ENCODE results near the gene TXN2. TPM values are rescaled to one million over a fixed set of nuclear protein-coding genes. Genes with fewer than 3 reads are reported as not detected.
"Not testable (repeated sequence)": the region's sequence is repeated elsewhere in the genome, so short reads cannot be mapped to it uniquely, and the experiment has no call there.

Gene TXN2
- total and polyA plus RNA-seq, 2 donors (not counting 1 experiment from before 2014, with no cell fraction given): 39.6 to 54.6 TPM

DNA sequence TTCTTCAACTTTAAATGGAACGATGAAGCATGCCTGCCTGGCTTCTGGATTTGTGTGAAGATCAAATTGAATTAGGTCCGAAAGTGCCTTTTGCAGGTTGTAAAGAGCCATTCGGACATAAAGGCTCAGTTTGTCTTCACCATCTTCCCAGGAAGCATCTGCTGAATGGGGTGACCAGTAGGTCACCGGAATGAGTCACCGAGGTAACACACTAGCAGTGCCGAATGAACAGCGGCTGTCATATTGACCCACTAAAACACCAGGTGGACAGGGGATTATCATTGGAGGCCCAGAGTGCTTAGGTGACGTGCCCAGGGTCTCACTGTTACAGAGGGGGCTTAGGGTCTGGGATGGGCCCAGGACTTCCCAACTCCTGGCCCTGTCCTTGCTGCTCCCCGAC, 50.6 kb downstream of the TXN2 start:
- H3K4me1 ChIP-seq (ENCODE audit: control insufficient read depth in 2 of 2, insufficient read depth in 2 of 2, low read length in 2 of 2): peaks cover 22 to 33% of the 10 kb centered on the region in 2 donors
- no peak for TF ChIP-seq EZH2 (IDR thresholded peaks at IDR 0.05; ENCODE audit: borderline replicate concordance, insufficient read depth, low read depth, low read length, poor library complexity, severe bottlenecking)
- TF ChIP-seq, protein P1, sequence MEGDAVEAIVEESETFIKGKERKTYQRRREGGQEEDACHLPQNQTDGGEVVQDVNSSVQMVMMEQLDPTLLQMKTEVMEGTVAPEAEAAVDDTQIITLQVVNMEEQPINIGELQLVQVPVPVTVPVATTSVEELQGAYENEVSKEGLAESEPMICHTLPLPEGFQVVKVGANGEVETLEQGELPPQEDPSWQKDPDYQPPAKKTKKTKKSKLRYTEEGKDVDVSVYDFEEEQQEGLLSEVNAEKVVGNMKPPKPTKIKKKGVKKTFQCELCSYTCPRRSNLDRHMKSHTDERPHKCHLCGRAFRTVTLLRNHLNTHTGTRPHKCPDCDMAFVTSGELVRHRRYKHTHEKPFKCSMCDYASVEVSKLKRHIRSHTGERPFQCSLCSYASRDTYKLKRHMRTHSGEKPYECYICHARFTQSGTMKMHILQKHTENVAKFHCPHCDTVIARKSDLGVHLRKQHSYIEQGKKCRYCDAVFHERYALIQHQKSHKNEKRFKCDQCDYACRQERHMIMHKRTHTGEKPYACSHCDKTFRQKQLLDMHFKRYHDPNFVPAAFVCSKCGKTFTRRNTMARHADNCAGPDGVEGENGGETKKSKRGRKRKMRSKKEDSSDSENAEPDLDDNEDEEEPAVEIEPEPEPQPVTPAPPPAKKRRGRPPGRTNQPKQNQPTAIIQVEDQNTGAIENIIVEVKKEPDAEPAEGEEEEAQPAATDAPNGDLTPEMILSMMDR (IDR thresholded peaks at IDR 0.05): no peak
- H3K27ac ChIP-seq (ENCODE audit: low read length in 2 of 2): no peak overlapping the region
- ChIA-PET CTCF (no interaction called here), POLR2A (no interaction called here)
- no peak overlapping the region for H3K4me3 Mint-ChIP-seq
- ATAC-seq (ENCODE audit: low read depth): no peak
- no peak overlapping the region for H2AFZ ChIP-seq (ENCODE audit: insufficient read depth, low read depth, low read length, poor library complexity, severe bottlenecking)
- H4K20me1 ChIP-seq (ENCODE audit: control insufficient read depth, insufficient read depth, low read length, poor library complexity, severe bottlenecking): no peaks in the 10 kb centered on the region
- no peaks in the 10 kb centered on the region for H3K9me3 ChIP-seq (ENCODE audit: control extremely low read depth in 1 of 3, control insufficient read depth in 2 of 3, insufficient read depth in 1 of 3, low read length in 2 of 3)
- H3K4me3 ChIP-seq (ENCODE audit: control extremely low read depth in 1 of 5, extremely low read depth in 1 of 5, insufficient read depth in 1 of 5, low read depth in 2 of 5, low read length in 4 of 5): no peak overlapping the region
- H3K4me2 ChIP-seq (replicated peaks; ENCODE audit: low read depth, low read length, poor library complexity, severe bottlenecking): no peak overlapping the region
- H3K4me1 Mint-ChIP-seq: peaks cover 23% of the 10 kb centered on the region
- DNase-seq: no peak
- 87% methylated on average over 8 of the region's 9 CpGs for WGBS (ENCODE audit: insufficient coverage)
- H3K27me3 ChIP-seq (replicated peaks in 1 of 4; ENCODE audit: control extremely low read depth in 1 of 4, control insufficient read depth in 3 of 4, insufficient read depth in 4 of 4, low read length in 3 of 4): no peaks in the 10 kb centered on the region
- H3K27ac Mint-ChIP-seq: no peak overlapping the region
- no peaks in the 10 kb centered on the region for H3K36me3 ChIP-seq (replicated peaks in 1 of 2; ENCODE audit: control extremely low read depth in 1 of 2, control insufficient read depth in 1 of 2, extremely low read depth in 1 of 2, insufficient read depth in 2 of 2, low read length in 1 of 2)
- H3K9me3 Mint-ChIP-seq (ENCODE audit: insufficient read depth): no peaks in the 10 kb centered on the region
- no peaks in the 10 kb centered on the region for H3K27me3 Mint-ChIP-seq
- no peak overlapping the region for H3K9ac ChIP-seq (ENCODE audit: low read length)
- intact Hi-C loops (cut with micrococcal nuclease): no loop called here
- H3K79me2 ChIP-seq (ENCODE audit: control insufficient read depth, insufficient read depth, low read length): no peaks in the 10 kb centered on the region

- H3K4me3 ChIP-seq (ENCODE audit: control extremely low read depth in 1 of 5, extremely low read depth in 1 of 5, insufficient read depth in 1 of 5, low read depth in 2 of 5, low read length in 4 of 5); H4K20me1 ChIP-seq (ENCODE audit: control insufficient read depth, insufficient read depth, low read length, poor library complexity, severe bottlenecking); H3K27ac Mint-ChIP-seq; H3K79me2 ChIP-seq (ENCODE audit: control insufficient read depth, insufficient read depth, low read length); H3K27me3 ChIP-seq (replicated peaks in 1 of 4; ENCODE audit: control extremely low read depth in 1 of 4, control insufficient read depth in 3 of 4, insufficient read depth in 4 of 4, low read length in 3 of 4); H3K27ac ChIP-seq (ENCODE audit: low read length in 2 of 2); H3K9ac ChIP-seq (ENCODE audit: low read length); H3K4me3 Mint-ChIP-seq; H3K27me3 Mint-ChIP-seq; intact Hi-C loops (cut with micrococcal nuclease); H3K36me3 ChIP-seq (replicated peaks in 1 of 2; ENCODE audit: control extremely low read depth in 1 of 2, control insufficient read depth in 1 of 2, extremely low read depth in 1 of 2, insufficient read depth in 2 of 2, low read length in 1 of 2); POLR2A ChIA-PET; H3K4me2 ChIP-seq (replicated peaks; ENCODE audit: low read depth, low read length, poor library complexity, severe bottlenecking); H3K9me3 ChIP-seq (ENCODE audit: control extremely low read depth in 1 of 3, control insufficient read depth in 2 of 3, insufficient read depth in 1 of 3, low read length in 2 of 3); H3K9me3 Mint-ChIP-seq (ENCODE audit: insufficient read depth); ATAC-seq (ENCODE audit: low read depth); DNase-seq; H2AFZ ChIP-seq (ENCODE audit: insufficient read depth, low read depth, low read length, poor library complexity, severe bottlenecking): not testable (repeated sequence)
- H3K4me1 ChIP-seq (ENCODE audit: control insufficient read depth in 2 of 2, insufficient read depth in 2 of 2, low read length in 2 of 2): peaks cover 14 to 22% of the 10 kb centered on the region in 2 donors
- CTCF ChIA-PET: interaction anchor here (0.7 kb wide), 1 partner anchor 351 kb away, joined by 3 read pairs; no protein-coding TSS in a partner anchor
- WGBS (ENCODE audit: insufficient coverage): 83% methylated on average over 1 of the region's 11 CpGs
- peaks cover 24% of the 10 kb centered on the region for H3K4me1 Mint-ChIP-seq
These were observed 53.5 kb downstream of the TXN2 start for GRCh38 chr22:36427952-36428351.

Data from B cell (primary cell).